PC-3 (cell line): ENCODE data around the gene TNFRSF25.

Experiments
- CTCF ChIP-seq: fragments of 300-600 bp; sonication (generic); conservative IDR thresholded peaks from 2 replicates; pipeline ENCODE4 v1.5.1; 2017; ENCODE audit warnings: antibody characterized with exemption, low read depth, mild to moderate bottlenecking, low read length
- EZH2 ChIP-seq: fragments of 300-600 bp; sonication (generic); IDR thresholded peaks from one replicate; pipeline ENCODE4 v1.6.1; 2017; ENCODE audit warnings: antibody characterized with exemption, mild to moderate bottlenecking, low read length; ENCODE audit not compliant: unreplicated experiment
- EZH2phosphoT487 ChIP-seq: fragments of 300-600 bp; sonication (generic); IDR thresholded peaks from 2 replicates; pipeline ENCODE4 v1.6.1; 2018; ENCODE audit warnings: mild to moderate bottlenecking, antibody characterized with exemption, low read length, borderline replicate concordance

GRCh38 chr1:6450943-6451373 lies 15.0 kb downstream of the TNFRSF25 start:
- TF ChIP-seq CTCF: no peak
- TF ChIP-seq EZH2phosphoT487: no peak
- TF ChIP-seq EZH2: no peak
